Measurements from ENCODE around the gene SPECC1.

- TF ChIP-seq ELF4 (IDR thresholded peaks at IDR 0.05): no peak
- TF ChIP-seq FOXA1 (IDR thresholded peaks at IDR 0.05): no peak
- TF ChIP-seq HDGF (IDR thresholded peaks at IDR 0.05; ENCODE audit: borderline replicate concordance): no peak
- TF ChIP-seq PKNOX1 (IDR thresholded peaks at IDR 0.05): no peak
- TF ChIP-seq SUZ12 (IDR thresholded peaks at IDR 0.05): no peak
- no peak for TF ChIP-seq BHLHE40 (IDR thresholded peaks at IDR 0.05; ENCODE audit: borderline replicate concordance)
- no peak for TF ChIP-seq L3MBTL2 (conservative IDR thresholded peaks at IDR 0.05)
- no peak for TF ChIP-seq FOXK2 (IDR thresholded peaks at IDR 0.05)
- TF ChIP-seq FOXM1 (IDR thresholded peaks at IDR 0.05; ENCODE audit: borderline replicate concordance): no peak
Observed at GRCh38 chr17:20091174-20092029, 82.2 kb downstream of the SPECC1 start.

Data from HEK293T (cell line).